ENCODE data around the gene KIN.

DNA sequence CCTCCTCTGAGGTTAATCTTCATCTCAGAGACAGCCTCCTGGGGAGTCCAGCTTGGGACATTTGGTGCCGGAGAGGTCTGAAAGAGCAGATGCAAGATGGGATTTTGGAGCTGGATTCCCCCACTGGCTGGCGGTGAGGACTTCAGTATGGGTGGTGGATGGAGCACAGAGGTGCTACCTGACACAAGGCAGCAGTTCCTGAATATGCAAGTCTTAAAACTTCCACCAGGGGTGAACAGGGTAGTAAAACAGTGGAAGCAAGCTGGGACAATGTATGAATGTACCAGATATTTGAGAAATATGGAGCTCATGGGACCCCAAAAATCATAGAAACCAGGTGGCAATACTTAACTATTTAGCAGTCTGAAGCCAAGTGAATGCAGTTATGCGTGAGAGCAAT lies 25.7 kb upstream of the KIN start:
- no peak for TF ChIP-seq POLR2AphosphoS5 (IDR thresholded peaks at IDR 0.05)
- TF ChIP-seq, protein P1, sequence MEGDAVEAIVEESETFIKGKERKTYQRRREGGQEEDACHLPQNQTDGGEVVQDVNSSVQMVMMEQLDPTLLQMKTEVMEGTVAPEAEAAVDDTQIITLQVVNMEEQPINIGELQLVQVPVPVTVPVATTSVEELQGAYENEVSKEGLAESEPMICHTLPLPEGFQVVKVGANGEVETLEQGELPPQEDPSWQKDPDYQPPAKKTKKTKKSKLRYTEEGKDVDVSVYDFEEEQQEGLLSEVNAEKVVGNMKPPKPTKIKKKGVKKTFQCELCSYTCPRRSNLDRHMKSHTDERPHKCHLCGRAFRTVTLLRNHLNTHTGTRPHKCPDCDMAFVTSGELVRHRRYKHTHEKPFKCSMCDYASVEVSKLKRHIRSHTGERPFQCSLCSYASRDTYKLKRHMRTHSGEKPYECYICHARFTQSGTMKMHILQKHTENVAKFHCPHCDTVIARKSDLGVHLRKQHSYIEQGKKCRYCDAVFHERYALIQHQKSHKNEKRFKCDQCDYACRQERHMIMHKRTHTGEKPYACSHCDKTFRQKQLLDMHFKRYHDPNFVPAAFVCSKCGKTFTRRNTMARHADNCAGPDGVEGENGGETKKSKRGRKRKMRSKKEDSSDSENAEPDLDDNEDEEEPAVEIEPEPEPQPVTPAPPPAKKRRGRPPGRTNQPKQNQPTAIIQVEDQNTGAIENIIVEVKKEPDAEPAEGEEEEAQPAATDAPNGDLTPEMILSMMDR (IDR thresholded peaks at IDR 0.05), result no peak
